Tibial nerve (tissue), 4 donors: ENCODE results near the gene FKBP10. TPM values are rescaled to one million over a fixed set of nuclear protein-coding genes. Genes with fewer than 3 reads are reported as not detected.

Experiments
- DNase-seq, 2 donors: peaks; one replicate each; pipeline ENCODE4 v3.0.0-alpha.2; 2019; ENCODE audit warnings: low spot score in 2 of 2
- H3K27ac ChIP-seq, 4 donors: fragments of 200-600 bp; sonication (generic) in 3 of 4; one replicate each; pipeline ENCODE4 v1.5.1; 2017 to 2019; ENCODE audit warnings: mild to moderate bottlenecking in 1 of 4
- H3K27me3 ChIP-seq, 2 donors: fragments of 200-600 bp; sonication (generic) in 1 of 2; one replicate each; pipeline versions ENCODE4 v1.5.1 to v1.6.0; 2017 to 2019
- H3K36me3 ChIP-seq, 3 donors: fragments of 200-600 bp; sonication (generic); one replicate each; pipeline ENCODE4 v1.5.1; 2018 to 2019
- H3K4me1 ChIP-seq, 4 donors: fragments of 200-600 bp; sonication (generic) in 3 of 4; one replicate each; pipeline ENCODE4 v1.5.1; 2017 to 2019
- H3K4me3 ChIP-seq, 4 donors: fragments of 200-600 bp; sonication (generic) in 3 of 4; one replicate each; pipeline ENCODE4 v1.5.1; 2017 to 2019; ENCODE audit warnings: mild to moderate bottlenecking in 1 of 4, moderate library complexity in 1 of 4
- H3K9me3 ChIP-seq, 4 donors: fragments of 200-600 bp; sonication (generic) in 3 of 4; one replicate each; pipeline ENCODE4 v1.5.1; 2017 to 2019
- EP300 ChIP-seq, 2 donors: sonication (generic); formaldehyde crosslinking; IDR thresholded peaks; one replicate each; pipeline ENCODE4 v1.6.1; 2017; ENCODE audit warnings: antibody characterized with exemption in 2 of 2, mild to moderate bottlenecking in 1 of 2
- POLR2A ChIP-seq, 2 donors: fragments of 450-650 bp; IDR thresholded peaks; one replicate each; pipeline ENCODE4 v1.6.1; 2017; ENCODE audit warnings: antibody characterized with exemption in 2 of 2, mild to moderate bottlenecking in 2 of 2, moderate library complexity in 2 of 2
- WGBS, 2 donors: methylation state at CpG; one replicate each; pipeline ENCODE4 v1.1.5; 2018; 5-methylcytosine and 5-hydroxymethylcytosine counted together
- total RNA-seq, 4 donors: library from RNA; depleted of rRNA; stranded (reverse); fragments of >200 nt; gene quantifications; one replicate each; pipeline ENCODE4 v1.1.0, GENCODE V29; 2016
- TF ChIP-seq, protein P1 (sequence below), 5 experiments: fragments of 200-600 bp in 3 of 5; fragments of 450-650 bp in 2 of 5; sonication (generic) in 3 of 5; IDR thresholded peaks; one replicate each; pipeline ENCODE4 v1.5.1; 2016 to 2019; ENCODE audit warnings: antibody characterized with exemption in 5 of 5, mild to moderate bottlenecking in 3 of 5, moderate library complexity in 2 of 5

FKBP10 gene
- total RNA-seq, 4 donors from 2014 or later: 47.9 to 103 (median 77.4) TPM

DNA sequence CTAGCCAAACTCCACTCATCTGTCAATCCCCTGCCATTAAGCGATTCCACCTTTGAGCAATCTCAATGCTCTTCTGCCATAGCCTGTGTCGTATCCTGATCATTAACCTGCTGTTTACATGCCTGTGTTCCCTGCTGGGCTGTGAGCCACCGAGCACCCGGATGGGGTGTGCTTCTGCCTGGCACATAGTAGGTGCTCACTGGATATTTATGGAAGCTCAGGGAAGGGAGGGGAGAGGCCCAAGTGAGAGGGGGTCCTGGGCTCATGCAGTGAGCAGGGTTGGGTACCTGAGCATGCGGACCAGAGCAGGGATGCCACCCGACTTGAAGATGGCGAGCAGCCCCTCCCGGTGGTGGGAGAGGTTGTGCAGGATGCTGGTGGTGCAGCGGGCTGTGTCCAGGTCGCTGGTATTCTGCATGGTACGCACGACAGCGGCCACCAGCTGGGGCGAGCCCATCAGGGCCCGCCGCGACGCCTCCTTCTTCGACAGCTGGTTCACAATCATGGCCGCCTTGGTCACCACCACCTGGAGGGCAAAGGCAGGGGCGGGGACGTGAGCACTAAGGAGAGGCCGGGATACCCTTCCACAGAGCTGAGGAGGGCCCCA lies 44.0 kb upstream of the FKBP10 start:
- peaks cover 3 to 85% (median 8%) of the 10 kb centered on the region in 3 donors for H3K36me3 ChIP-seq
- no peak overlapping the region for H3K4me3 ChIP-seq
- TF ChIP-seq POLR2A (IDR thresholded peaks at IDR 0.05) (no peak), EP300 (IDR thresholded peaks at IDR 0.05) (no peak)
- TF ChIP-seq, protein P1, sequence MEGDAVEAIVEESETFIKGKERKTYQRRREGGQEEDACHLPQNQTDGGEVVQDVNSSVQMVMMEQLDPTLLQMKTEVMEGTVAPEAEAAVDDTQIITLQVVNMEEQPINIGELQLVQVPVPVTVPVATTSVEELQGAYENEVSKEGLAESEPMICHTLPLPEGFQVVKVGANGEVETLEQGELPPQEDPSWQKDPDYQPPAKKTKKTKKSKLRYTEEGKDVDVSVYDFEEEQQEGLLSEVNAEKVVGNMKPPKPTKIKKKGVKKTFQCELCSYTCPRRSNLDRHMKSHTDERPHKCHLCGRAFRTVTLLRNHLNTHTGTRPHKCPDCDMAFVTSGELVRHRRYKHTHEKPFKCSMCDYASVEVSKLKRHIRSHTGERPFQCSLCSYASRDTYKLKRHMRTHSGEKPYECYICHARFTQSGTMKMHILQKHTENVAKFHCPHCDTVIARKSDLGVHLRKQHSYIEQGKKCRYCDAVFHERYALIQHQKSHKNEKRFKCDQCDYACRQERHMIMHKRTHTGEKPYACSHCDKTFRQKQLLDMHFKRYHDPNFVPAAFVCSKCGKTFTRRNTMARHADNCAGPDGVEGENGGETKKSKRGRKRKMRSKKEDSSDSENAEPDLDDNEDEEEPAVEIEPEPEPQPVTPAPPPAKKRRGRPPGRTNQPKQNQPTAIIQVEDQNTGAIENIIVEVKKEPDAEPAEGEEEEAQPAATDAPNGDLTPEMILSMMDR (IDR thresholded peaks at IDR 0.05): no peak
- WGBS, 2 donors: 91 to 93% methylated on average over 22 to 23 of the region's 23 CpGs
- H3K9me3 ChIP-seq: no peaks in the 10 kb centered on the region
- H3K27ac ChIP-seq: no peak overlapping the region
- H3K4me1 ChIP-seq: peaks cover 0 to 15% (median 4%) of the 10 kb centered on the region in 4 donors
- DNase-seq: no peak
- no peaks in the 10 kb centered on the region for H3K27me3 ChIP-seq

DNA sequence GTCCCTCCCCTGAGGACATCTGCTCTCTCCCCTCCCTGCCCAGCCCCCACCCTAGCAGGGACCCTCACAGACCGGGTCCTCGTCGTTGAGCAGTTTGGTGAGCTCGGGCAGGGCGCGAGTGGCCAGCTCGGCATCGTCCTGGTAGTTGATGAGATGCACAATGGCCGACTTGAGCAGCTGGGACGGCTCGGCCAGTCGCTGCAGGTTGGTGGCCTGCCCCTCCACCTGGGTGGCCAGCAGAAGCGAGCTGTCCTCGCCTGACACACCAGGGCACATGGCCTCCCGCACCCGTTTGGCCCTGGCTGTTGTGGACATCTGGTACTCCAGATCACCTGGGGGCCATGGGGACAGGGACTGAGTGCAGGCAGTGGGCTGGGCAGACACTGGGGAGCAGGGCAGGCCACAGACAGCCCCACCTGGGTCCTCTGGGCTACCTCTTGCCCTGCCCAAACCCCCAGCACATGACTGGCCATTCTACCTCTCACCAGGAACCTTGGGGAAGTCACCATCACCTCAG lies 43.4 kb upstream of the FKBP10 start:
- peaks cover 0 to 18% (median 8%) of the 10 kb centered on the region in 4 donors for H3K4me1 ChIP-seq
- 79 to 83% methylated on average over 8 to 13 of the region's 16 CpGs for WGBS, 2 donors
- TF ChIP-seq, protein P1 (IDR thresholded peaks at IDR 0.05): no peak
- TF ChIP-seq EP300 (IDR thresholded peaks at IDR 0.05) (no peak), POLR2A (IDR thresholded peaks at IDR 0.05) (no peak)
- DNase-seq: no peak
- H3K27me3 ChIP-seq: no peaks in the 10 kb centered on the region
- H3K4me3 ChIP-seq: no peak overlapping the region
- H3K27ac ChIP-seq: no peak overlapping the region
- no peaks in the 10 kb centered on the region for H3K9me3 ChIP-seq
- H3K36me3 ChIP-seq: peaks cover 3 to 81% (median 8%) of the 10 kb centered on the region in 3 donors

DNA sequence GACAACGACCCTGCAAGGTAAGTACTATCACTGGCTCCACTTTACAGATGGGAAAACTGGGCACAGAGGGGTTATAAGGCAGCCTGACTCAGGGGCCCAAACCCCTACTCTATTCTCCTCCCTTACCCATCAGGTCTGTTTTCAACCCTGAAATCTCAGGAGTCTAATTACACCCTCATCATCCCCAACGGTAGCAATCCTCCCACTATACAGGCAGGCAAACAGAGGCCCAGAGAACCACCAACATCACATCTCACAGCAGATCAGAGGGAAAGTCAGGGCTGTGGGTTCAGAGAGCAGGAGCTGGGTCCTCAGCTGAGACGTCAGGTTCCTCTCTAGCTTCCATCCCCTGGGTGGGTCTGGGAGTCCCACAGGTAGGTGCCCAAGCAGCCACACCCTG lies 42.8 kb upstream of the FKBP10 start:
- WGBS, 2 donors: 81 to 89% methylated on average over 3 of the region's 3 CpGs
- H3K27me3 ChIP-seq: no peaks in the 10 kb centered on the region
- peaks cover 0 to 76% (median 8%) of the 10 kb centered on the region in 3 donors for H3K36me3 ChIP-seq
- H3K4me3 ChIP-seq: no peak overlapping the region
- peaks cover 0 to 19% (median 9%) of the 10 kb centered on the region in 4 donors for H3K4me1 ChIP-seq
- H3K27ac ChIP-seq: no peak overlapping the region
- TF ChIP-seq EP300 (IDR thresholded peaks at IDR 0.05) (no peak), POLR2A (IDR thresholded peaks at IDR 0.05) (no peak)
- TF ChIP-seq, protein P1 (IDR thresholded peaks at IDR 0.05): no peak
- no peak for DNase-seq
- H3K9me3 ChIP-seq: no peaks in the 10 kb centered on the region

DNA sequence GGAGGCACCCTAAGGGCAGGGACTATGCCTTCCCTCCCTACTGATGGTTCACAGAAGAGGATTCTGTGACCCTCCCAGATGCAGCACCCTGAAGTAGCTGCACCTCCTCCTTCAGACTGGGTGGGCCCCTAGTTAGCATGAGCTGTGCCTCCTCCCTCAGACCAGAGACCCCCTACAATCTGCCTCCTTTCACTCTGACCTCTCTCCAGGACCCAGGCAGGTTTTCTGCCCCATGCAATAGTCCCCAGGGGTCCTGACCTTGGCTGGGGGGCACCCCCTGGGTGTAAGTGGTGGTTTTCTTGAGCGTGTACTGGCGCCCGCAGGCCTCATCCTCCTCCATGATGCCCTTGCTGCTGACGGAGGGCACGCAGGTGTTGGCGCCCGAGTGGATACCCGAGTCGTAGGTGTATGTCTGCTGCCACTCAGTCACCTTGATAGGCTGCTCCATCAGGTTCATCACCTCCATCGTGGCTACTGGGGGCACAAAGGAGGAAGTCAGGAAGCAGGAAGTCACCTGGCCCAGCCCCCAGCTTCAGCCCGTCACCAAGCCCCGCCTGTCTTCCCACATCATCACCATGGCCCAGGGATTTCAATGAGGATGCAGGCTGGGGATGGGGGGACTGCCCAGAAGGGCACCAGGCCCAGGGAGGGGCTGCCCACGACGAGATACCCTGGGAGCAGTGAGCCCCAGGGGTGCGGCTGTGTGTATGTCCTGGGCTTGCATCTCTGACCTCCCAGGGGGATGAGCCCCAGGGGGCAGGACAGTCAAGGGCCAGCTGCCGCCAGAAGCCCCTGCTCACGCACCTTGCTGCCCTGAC lies 41.2 kb upstream of the FKBP10 start:
- DNase-seq: no peak
- no peak for TF ChIP-seq POLR2A (IDR thresholded peaks at IDR 0.05)
- no peak for TF ChIP-seq EP300 (IDR thresholded peaks at IDR 0.05)
- TF ChIP-seq, protein P1 (IDR thresholded peaks at IDR 0.05): no peak
- Histone ChIP-seq H3K27me3 (no peaks in the 10 kb centered on the region), H3K4me3 (no peak overlapping the region), H3K9me3 (no peaks in the 10 kb centered on the region), H3K36me3 (peaks cover 0 to 59% (median 6%) of the 10 kb centered on the region in 3 donors), H3K27ac (peak overlapping the region in 1 of 4 donors; percentile 62), H3K4me1 (peaks cover 0 to 36% (median 16%) of the 10 kb centered on the region in 4 donors)
- 90 to 97% methylated on average over 14 to 15 of the region's 17 CpGs for WGBS, 2 donors

DNA sequence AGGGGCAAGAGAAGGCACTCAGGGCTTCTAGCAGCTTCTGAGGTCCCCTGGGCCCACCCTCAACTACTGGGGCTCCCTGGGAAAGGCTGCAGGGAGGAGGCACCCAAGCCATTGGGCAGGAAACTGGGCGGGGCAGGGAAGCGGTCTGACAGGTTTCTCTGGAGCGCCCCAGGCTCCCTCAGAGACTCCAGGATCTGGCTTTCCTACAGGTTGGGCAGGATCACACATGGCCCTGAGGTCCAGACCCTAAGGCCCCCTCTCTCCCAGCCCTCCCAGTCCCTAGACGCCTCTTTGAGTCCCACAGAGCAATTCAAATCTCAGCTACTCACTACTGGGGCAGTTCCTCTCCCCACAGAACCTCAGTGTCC lies 40.6 kb upstream of the FKBP10 start:
- peaks cover 0 to 42% (median 19%) of the 10 kb centered on the region in 4 donors for H3K4me1 ChIP-seq
- 88 to 95% methylated on average over 1 to 4 of the region's 4 CpGs for WGBS, 2 donors
- DNase-seq: no peak

More for the DNA sequence above, 40.6 kb upstream of the FKBP10 start:
- TF ChIP-seq, protein P1 (IDR thresholded peaks at IDR 0.05): no peak
- no peak for TF ChIP-seq POLR2A (IDR thresholded peaks at IDR 0.05)
- TF ChIP-seq EP300 (IDR thresholded peaks at IDR 0.05): no peak
- peaks cover 0 to 53% (median 6%) of the 10 kb centered on the region in 3 donors for H3K36me3 ChIP-seq
- H3K27ac ChIP-seq: peak overlapping the region in 1 of 4 donors; percentile 62
- no peak overlapping the region for H3K4me3 ChIP-seq
- H3K27me3 ChIP-seq: no peaks in the 10 kb centered on the region
- no peaks in the 10 kb centered on the region for H3K9me3 ChIP-seq
